Omental fat pad (tissue), 4 donors: Measurements from ENCODE around the gene C10orf90. TPM values are rescaled to one million over a fixed set of nuclear protein-coding genes. Genes with fewer than 3 reads are reported as not detected.

Source experiments
- ATAC-seq: fragments of 150-250 bp; one replicate; pipeline ENCODE4 v1.9.1; 2016; ENCODE audit warnings: mild to moderate bottlenecking, moderate library complexity; ENCODE audit not compliant: low FRiP score
- DNase-seq: peaks from one replicate; pipeline ENCODE4 v3.0.0-alpha.2; 2019; ENCODE audit warnings: low spot score
- CTCF ChIP-seq, 3 donors: fragments of 450-650 bp; IDR thresholded peaks; one replicate each; pipeline ENCODE4 v1.5.1; 2016 to 2017; ENCODE audit warnings: antibody characterized with exemption in 3 of 3, mild to moderate bottlenecking in 3 of 3, moderate library complexity in 2 of 3
- total RNA-seq, 4 donors: library from RNA; depleted of rRNA; stranded (reverse); fragments of >200 nt; gene quantifications; one replicate each; pipeline ENCODE4 v1.1.0, GENCODE V29; 2016

Gene C10orf90
- total RNA-seq, 4 donors from 2014 or later = 0.72 to 0.75 TPM; not detected in 2

- TF ChIP-seq CTCF (IDR thresholded peaks at IDR 0.05) = no peak
- ATAC-seq = no peak
- no peak for DNase-seq
These were observed 275.5 kb downstream of the C10orf90 start for GRCh38 chr10:126394948-126395347.

- ATAC-seq (no peak), DNase-seq (no peak)
- TF ChIP-seq CTCF (IDR thresholded peaks at IDR 0.05) = no peak
These were observed 277.4 kb downstream of the C10orf90 start for GRCh38 chr10:126393076-126393475.

GRCh38 chr10:126392469-126392868, 278.0 kb downstream of the C10orf90 start:
- no peak for TF ChIP-seq CTCF (IDR thresholded peaks at IDR 0.05)
- DNase-seq (no peak), ATAC-seq (no peak)

GRCh38 chr10:126392068-126392467, 278.4 kb downstream of the C10orf90 start:
- DNase-seq = no peak
- no peak for TF ChIP-seq CTCF (IDR thresholded peaks at IDR 0.05)
- ATAC-seq = no peak

GRCh38 chr10:126391192-126391885, 279.2 kb downstream of the C10orf90 start:
- ATAC-seq (no peak), DNase-seq (no peak)
- no peak for TF ChIP-seq CTCF (IDR thresholded peaks at IDR 0.05)

GRCh38 chr10:126390324-126390723, 280.2 kb downstream of the C10orf90 start:
- TF ChIP-seq CTCF (IDR thresholded peaks at IDR 0.05) = no peak
- ATAC-seq (no peak), DNase-seq (no peak)
